MM.1S (cell line): ENCODE measurements around the gene WNK1.

Experiments used
- DNase-seq: peaks from one replicate; pipeline ENCODE4 v3.0.0-alpha.2; 2015
- H2AFZ ChIP-seq: fragments of 300-600 bp; sonication (generic); 2 replicates; pipeline ENCODE4 v1.6.0; 2016; ENCODE audit warnings: antibody characterized with exemption, low read length
- H3F3A ChIP-seq: fragments of 300-600 bp; sonication (generic); 2 replicates; pipeline ENCODE4 v1.6.1; 2016; ENCODE audit warnings: mild to moderate bottlenecking, antibody characterized with exemption, low read length, moderate library complexity, mixed read lengths; ENCODE audit not compliant: insufficient read depth
- H3K27ac ChIP-seq: fragments of 300-600 bp; sonication (generic); 2 replicates; pipeline ENCODE4 v1.5.1; 2016; ENCODE audit warnings: mild to moderate bottlenecking, low read length
- H3K27me3 ChIP-seq: fragments of 300-600 bp; sonication (generic); replicated peaks from 2 replicates; pipeline ENCODE4 v1.6.0; 2016; ENCODE audit warnings: low read length; ENCODE audit not compliant: insufficient read depth
- H3K36me3 ChIP-seq: fragments of 300-600 bp; sonication (generic); replicated peaks from 2 replicates; pipeline ENCODE4 v1.6.1; 2016; ENCODE audit warnings: mild to moderate bottlenecking, low read length, mixed read lengths; ENCODE audit not compliant: insufficient read depth
- H3K4me1 ChIP-seq: fragments of 300-600 bp; sonication (generic); 2 replicates; pipeline ENCODE4 v1.6.1; 2016; ENCODE audit warnings: low read length, mixed read lengths
- H3K4me2 ChIP-seq: fragments of 300-600 bp; sonication (generic); 2 replicates; pipeline ENCODE4 v1.6.0; 2016; ENCODE audit warnings: low read depth, low read length
- H3K4me3 ChIP-seq: fragments of 300-600 bp; sonication (generic); 2 replicates; pipeline ENCODE4 v1.5.1; 2016; ENCODE audit warnings: low read length, mixed read lengths
- H3K79me2 ChIP-seq: fragments of 300-600 bp; sonication (generic); 2 replicates; pipeline ENCODE4 v1.6.1; 2016; ENCODE audit warnings: mixed run types, low read length, mixed read lengths
- H3K9ac ChIP-seq: fragments of 300-600 bp; sonication (generic); 2 replicates; pipeline ENCODE4 v1.6.1; 2016; ENCODE audit warnings: low read length, mixed read lengths
- H3K9me2 ChIP-seq: fragments of 300-600 bp; sonication (generic); replicated peaks from 2 replicates; pipeline ENCODE4 v1.6.1; 2016; ENCODE audit warnings: mild to moderate bottlenecking, low read length, mixed read lengths; ENCODE audit not compliant: insufficient read depth
- H3K9me3 ChIP-seq: fragments of 300-600 bp; sonication (generic); replicated peaks from 2 replicates; pipeline ENCODE4 v1.6.1; 2016; ENCODE audit warnings: mild to moderate bottlenecking, low read length, mixed read lengths; ENCODE audit not compliant: insufficient read depth
- H4K20me1 ChIP-seq: fragments of 300-600 bp; sonication (generic); 2 replicates; pipeline ENCODE4 v1.6.1; 2016; ENCODE audit warnings: mild to moderate bottlenecking, low read length, moderate library complexity, mixed read lengths; ENCODE audit not compliant: insufficient read depth
- CTCF ChIP-seq: fragments of 300-600 bp; sonication (generic); IDR thresholded peaks from 2 replicates; pipeline ENCODE4 v1.5.1; 2016; ENCODE audit warnings: antibody characterized with exemption, low read length, mixed read lengths
- EZH2 ChIP-seq: fragments of 300-600 bp; sonication (generic); optimal IDR thresholded peaks from 2 replicates; pipeline ENCODE3; 2017; ENCODE audit warnings: low read depth, mild to moderate bottlenecking, antibody characterized with exemption, low read length, mixed read lengths
- EZH2phosphoT487 ChIP-seq: fragments of 300-600 bp; sonication (generic); IDR thresholded peaks from 2 replicates; pipeline ENCODE4 v1.6.1; 2018; ENCODE audit warnings: antibody characterized with exemption, low read length

WNK1 gene

GRCh38 chr12:737122-737739 lies 15.1 kb upstream of the WNK1 start:
- Histone ChIP-seq H3K36me3 (no peaks in the 10 kb centered on the region), H3K4me2 (no peak overlapping the region), H3F3A (no peaks in the 10 kb centered on the region), H2AFZ (no peak overlapping the region), H3K27me3 (no peaks in the 10 kb centered on the region), H3K9me2 (no peaks in the 10 kb centered on the region), H3K27ac (no peak overlapping the region), H3K4me3 (no peak overlapping the region), H3K9me3 (no peaks in the 10 kb centered on the region), H4K20me1 (no peaks in the 10 kb centered on the region), H3K9ac (no peak overlapping the region), H3K4me1 (no peaks in the 10 kb centered on the region), H3K79me2 (no peaks in the 10 kb centered on the region)
- no peak for DNase-seq
- no peak for TF ChIP-seq EZH2phosphoT487

- TF ChIP-seq CTCF, result no peak
- TF ChIP-seq EZH2phosphoT487, result no peak
- no peak for TF ChIP-seq EZH2
- H3K9ac ChIP-seq, result no peak overlapping the region
- no peaks in the 10 kb centered on the region for H3K36me3 ChIP-seq
- H3K27me3 ChIP-seq, result no peaks in the 10 kb centered on the region
- no peak overlapping the region for H3K27ac ChIP-seq
- H2AFZ ChIP-seq, result no peak overlapping the region
- H3K4me2 ChIP-seq, result no peak overlapping the region
- no peaks in the 10 kb centered on the region for H3K4me1 ChIP-seq
- DNase-seq, result no peak
- no peaks in the 10 kb centered on the region for H3F3A ChIP-seq
- no peaks in the 10 kb centered on the region for H3K9me3 ChIP-seq
- no peak overlapping the region for H3K4me3 ChIP-seq
- H3K79me2 ChIP-seq, result no peaks in the 10 kb centered on the region
- H4K20me1 ChIP-seq, result no peaks in the 10 kb centered on the region
- H3K9me2 ChIP-seq, result no peaks in the 10 kb centered on the region
These were observed 13.7 kb upstream of the WNK1 start for GRCh38 chr12:738712-739111.

DNA sequence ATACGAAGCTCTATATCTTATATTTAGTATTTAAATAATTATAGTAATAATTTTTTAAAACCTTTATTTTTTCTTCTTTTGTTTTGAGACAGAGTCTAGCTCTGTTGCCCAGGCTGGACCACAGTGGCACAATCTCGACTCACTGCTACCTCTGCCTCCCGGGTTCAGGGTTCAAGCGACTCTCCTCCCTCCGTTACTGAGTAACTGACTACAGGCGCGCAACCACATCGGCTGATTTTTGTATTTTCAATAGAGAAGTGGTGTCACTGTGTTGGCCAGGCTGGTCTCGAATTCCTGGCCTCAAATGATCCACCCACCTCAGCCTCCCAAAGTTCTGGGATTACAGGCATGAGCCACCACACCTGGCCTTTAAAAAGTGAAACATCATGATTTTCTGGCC lies 13.0 kb upstream of the WNK1 start:
- no peak overlapping the region for H3K4me3 ChIP-seq
- TF ChIP-seq EZH2phosphoT487 (no peak), EZH2 (no peak), CTCF (no peak)
- H4K20me1 ChIP-seq, result no peaks in the 10 kb centered on the region
- no peak overlapping the region for H3K27ac ChIP-seq
- no peaks in the 10 kb centered on the region for H3K36me3 ChIP-seq
- DNase-seq, result no peak
- H3K27me3 ChIP-seq, result no peaks in the 10 kb centered on the region
- no peaks in the 10 kb centered on the region for H3K9me2 ChIP-seq
- no peak overlapping the region for H2AFZ ChIP-seq
- H3K4me1 ChIP-seq, result no peaks in the 10 kb centered on the region
- no peaks in the 10 kb centered on the region for H3F3A ChIP-seq
- H3K79me2 ChIP-seq, result no peaks in the 10 kb centered on the region
- no peak overlapping the region for H3K4me2 ChIP-seq
- H3K9ac ChIP-seq, result no peak overlapping the region
- H3K9me3 ChIP-seq, result no peaks in the 10 kb centered on the region

- Histone ChIP-seq H3K9me3 (no peaks in the 10 kb centered on the region), H3K27ac (no peak overlapping the region), H3K4me1 (no peaks in the 10 kb centered on the region), H2AFZ (no peak overlapping the region), H3K27me3 (no peaks in the 10 kb centered on the region), H3K4me2 (no peak overlapping the region), H3K79me2 (no peaks in the 10 kb centered on the region), H3K9ac (no peak overlapping the region), H3F3A (no peaks in the 10 kb centered on the region), H3K9me2 (no peaks in the 10 kb centered on the region), H3K36me3 (no peaks in the 10 kb centered on the region), H3K4me3 (no peak overlapping the region), H4K20me1 (no peaks in the 10 kb centered on the region)
- TF ChIP-seq EZH2phosphoT487 (no peak), CTCF (no peak), EZH2 (no peak)
- no peak for DNase-seq
These were observed 11.5 kb upstream of the WNK1 start for GRCh38 chr12:740921-741320.
